Measurements from ENCODE around the gene RPS19. TPM values are rescaled to one million over a fixed set of nuclear protein-coding genes. Genes with fewer than 3 reads are reported as not detected.

The RPS19 gene
- total and polyA plus RNA-seq, 7 donors = 593 to 2,236 (median 962) TPM

DNA sequence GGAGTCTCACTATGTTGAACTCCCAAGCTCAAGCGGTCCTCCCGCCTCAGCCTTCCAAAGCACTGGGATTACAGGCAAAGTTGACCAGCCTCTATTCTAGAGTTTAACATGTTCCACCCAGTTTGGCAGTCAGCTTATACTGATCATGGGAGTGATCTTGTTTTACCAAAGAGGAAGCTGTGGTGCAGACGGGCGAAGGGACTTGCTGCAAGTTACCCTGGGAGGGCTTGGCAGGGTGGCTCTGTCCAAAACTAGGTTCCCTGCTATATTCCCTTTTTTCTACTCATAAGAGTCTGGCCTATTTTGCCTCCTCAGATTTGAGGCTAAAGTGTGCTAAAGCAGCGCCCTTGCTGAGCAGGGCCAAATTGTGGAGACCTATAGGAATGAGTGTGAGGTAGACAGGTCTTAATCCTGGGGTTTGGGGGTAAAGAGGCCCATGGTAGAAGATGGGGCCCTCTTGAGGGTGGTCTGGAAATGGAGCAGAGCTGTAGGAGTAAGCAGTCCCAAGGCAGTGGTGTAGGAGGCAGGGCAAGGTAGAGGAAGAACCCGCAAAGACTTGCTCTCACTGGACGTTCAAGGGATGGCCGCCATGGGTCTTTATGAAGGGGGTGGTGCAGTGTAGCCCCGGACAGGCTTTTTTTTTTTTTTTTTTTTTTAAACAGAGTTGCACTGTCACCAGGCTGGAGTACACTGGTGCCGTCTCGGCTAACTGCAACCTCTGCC, 3.3 kb downstream of the RPS19 start:
- DNase-seq (peak in 1 of 2 donors; percentile 37), ATAC-seq (no peak)
- Histone ChIP-seq H3K27me3 (ENCODE audit: insufficient read depth in 3 of 3, low read length in 2 of 3) (no peaks in the 10 kb centered on the region), H3K27ac (no peak overlapping the region), H3K36me3 (ENCODE audit: insufficient read depth in 1 of 2, low read depth in 1 of 2) (peaks cover 9 to 77% of the 10 kb centered on the region in 2 donors), H3K4me3 (no peak overlapping the region), H3K4me1 (peaks cover 22% of the 10 kb centered on the region), H3K9me3 (no peaks in the 10 kb centered on the region)
- TF ChIP-seq, protein P1, sequence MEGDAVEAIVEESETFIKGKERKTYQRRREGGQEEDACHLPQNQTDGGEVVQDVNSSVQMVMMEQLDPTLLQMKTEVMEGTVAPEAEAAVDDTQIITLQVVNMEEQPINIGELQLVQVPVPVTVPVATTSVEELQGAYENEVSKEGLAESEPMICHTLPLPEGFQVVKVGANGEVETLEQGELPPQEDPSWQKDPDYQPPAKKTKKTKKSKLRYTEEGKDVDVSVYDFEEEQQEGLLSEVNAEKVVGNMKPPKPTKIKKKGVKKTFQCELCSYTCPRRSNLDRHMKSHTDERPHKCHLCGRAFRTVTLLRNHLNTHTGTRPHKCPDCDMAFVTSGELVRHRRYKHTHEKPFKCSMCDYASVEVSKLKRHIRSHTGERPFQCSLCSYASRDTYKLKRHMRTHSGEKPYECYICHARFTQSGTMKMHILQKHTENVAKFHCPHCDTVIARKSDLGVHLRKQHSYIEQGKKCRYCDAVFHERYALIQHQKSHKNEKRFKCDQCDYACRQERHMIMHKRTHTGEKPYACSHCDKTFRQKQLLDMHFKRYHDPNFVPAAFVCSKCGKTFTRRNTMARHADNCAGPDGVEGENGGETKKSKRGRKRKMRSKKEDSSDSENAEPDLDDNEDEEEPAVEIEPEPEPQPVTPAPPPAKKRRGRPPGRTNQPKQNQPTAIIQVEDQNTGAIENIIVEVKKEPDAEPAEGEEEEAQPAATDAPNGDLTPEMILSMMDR (IDR thresholded peaks at IDR 0.05) = no peak
- 80 to 84% (median 82%) methylated on average over 11 of the region's 11 CpGs for WGBS, 3 donors
- intact Hi-C loops (cut with DNase I) = loop anchor here (5.0 kb wide), 1 partner anchor 94 kb away; the partner anchor contains the start of gene RABAC1 (in 2 of the 2)

DNA sequence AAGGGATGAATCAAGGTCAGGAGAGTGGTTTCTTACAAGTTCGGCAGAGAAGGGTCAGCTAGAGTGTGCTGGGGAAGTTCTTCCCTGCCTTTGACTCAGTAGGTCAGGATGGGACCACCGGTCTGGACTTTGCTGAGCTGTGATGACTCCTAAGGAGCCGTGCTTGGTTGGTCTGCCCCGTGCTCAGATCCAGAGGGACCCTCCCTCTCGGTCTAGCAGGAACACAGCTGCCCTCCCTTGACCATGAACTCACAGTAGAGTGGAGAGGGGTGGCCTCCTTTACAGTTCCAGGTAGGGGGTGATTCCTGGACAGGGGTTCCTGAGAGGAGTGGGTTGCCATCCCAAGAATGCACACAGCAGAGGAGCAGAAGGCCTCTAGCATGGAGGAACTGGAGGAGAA, 4.3 kb downstream of the RPS19 start:
- intact Hi-C loops (cut with DNase I) = loop anchor here (5.0 kb wide), 1 partner anchor 93 kb away; the partner anchor contains the start of gene RABAC1 (in 2 of the 2)

DNA sequence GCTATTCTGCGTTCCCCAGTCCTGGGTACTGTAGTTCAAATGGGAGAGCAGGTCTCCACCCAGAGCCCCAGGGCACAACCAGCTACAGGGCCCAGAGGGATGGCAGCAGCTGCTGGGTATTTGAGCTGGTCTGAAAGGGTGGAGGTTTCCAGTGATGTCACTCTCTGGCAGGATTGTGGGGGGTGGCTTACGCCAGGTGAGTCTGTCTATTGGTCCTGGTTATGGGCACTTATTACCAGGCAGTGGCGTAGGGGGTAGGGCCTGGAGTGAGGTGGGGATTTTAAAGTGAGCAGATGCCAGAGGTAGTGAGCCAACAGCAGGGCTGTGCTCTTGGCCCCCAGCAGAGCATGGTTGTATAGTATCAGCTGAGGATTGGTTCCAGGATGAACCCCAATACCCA, 6.2 kb downstream of the RPS19 start:
- ATAC-seq (peak in 1 of 4 donors; percentile 36), DNase-seq (peak in 1 of 2 donors; percentile 15)
- no peak overlapping the region for H3K4me3 ChIP-seq
- 90 to 94% (median 93%) methylated on average over 3 of the region's 3 CpGs for WGBS, 3 donors
- no peaks in the 10 kb centered on the region for H3K9me3 ChIP-seq
- peaks cover 18% of the 10 kb centered on the region for H3K4me1 ChIP-seq
- intact Hi-C loops (cut with DNase I) = no loop called here
- TF ChIP-seq, protein P1 (IDR thresholded peaks at IDR 0.05) = no peak
- no peak overlapping the region for H3K27ac ChIP-seq
- no peaks in the 10 kb centered on the region for H3K27me3 ChIP-seq (ENCODE audit: insufficient read depth in 3 of 3, low read length in 2 of 3)
- H3K36me3 ChIP-seq (ENCODE audit: insufficient read depth in 1 of 2, low read depth in 1 of 2) = peaks cover 20 to 99% of the 10 kb centered on the region in 2 donors

More for the DNA sequence above, 4.3 kb downstream of the RPS19 start:
- H3K36me3 ChIP-seq (ENCODE audit: insufficient read depth in 1 of 2, low read depth in 1 of 2) = peaks cover 10 to 87% of the 10 kb centered on the region in 2 donors
- TF ChIP-seq, protein P1 (IDR thresholded peaks at IDR 0.05) = no peak
- H3K27ac ChIP-seq = no peak overlapping the region
- DNase-seq = peak in 1 of 2 donors; percentile 8
- H3K9me3 ChIP-seq = no peaks in the 10 kb centered on the region
- no peak for ATAC-seq
- peaks cover 22% of the 10 kb centered on the region for H3K4me1 ChIP-seq
- WGBS, 3 donors = 86 to 91% (median 91%) methylated on average over 5 of the region's 5 CpGs
- no peak overlapping the region for H3K4me3 ChIP-seq
- H3K27me3 ChIP-seq (ENCODE audit: insufficient read depth in 3 of 3, low read length in 2 of 3) = no peaks in the 10 kb centered on the region

DNA sequence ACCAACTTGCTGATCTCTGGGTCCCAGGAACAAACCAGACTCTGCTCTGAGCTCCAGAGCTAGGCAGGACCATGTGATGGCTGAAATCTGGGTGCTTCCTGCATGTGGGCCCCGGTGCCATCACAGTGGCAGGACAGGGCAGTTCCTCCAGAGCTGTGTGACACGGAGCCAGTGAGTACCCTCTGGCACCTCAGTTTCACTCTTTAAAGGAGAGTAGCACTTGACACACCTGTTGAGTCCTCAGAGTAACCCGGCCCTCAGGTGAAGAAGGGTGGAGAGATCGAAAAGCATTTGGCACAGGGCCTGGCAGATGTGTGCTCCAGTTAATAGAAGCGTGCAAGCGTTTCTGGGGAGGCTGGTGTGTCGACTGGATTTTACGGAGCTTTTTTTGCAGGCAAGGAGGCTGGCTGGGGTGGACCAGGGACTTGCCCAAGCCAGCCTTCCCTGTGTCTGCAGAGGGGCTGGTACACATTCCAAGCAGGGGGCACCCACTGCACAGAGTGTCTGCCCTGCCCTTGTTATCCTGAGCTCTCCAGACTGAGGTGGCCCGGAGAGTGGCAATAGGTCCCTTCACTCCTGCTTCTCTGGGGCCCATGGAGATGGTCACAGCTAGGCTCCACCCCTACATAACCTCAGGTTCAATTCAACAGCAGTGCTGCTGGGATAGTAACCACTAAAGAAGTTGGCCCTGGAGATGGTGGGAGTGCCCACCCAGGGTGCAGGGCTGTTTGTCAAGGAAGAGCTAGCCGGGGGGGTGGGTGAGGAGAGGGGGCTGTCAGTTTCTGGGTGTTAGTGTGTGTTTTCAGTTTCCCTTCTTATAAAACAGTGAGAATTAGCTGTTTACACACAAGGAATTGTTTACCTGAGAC, 8.3 kb downstream of the RPS19 start:
- no peaks in the 10 kb centered on the region for H3K27me3 ChIP-seq (ENCODE audit: insufficient read depth in 3 of 3, low read length in 2 of 3)
- intact Hi-C loops (cut with DNase I) = no loop called here
- no peak overlapping the region for H3K4me3 ChIP-seq
- WGBS, 3 donors = 71 to 81% (median 75%) methylated on average over 10 of the region's 10 CpGs
- ATAC-seq (no peak), DNase-seq (peak in 1 of 2 donors; percentile 19)
- peaks cover 18 to 86% of the 10 kb centered on the region in 2 donors for H3K36me3 ChIP-seq (ENCODE audit: insufficient read depth in 1 of 2, low read depth in 1 of 2)
- no peak overlapping the region for H3K27ac ChIP-seq
- TF ChIP-seq, protein P1 (IDR thresholded peaks at IDR 0.05) = no peak
- H3K4me1 ChIP-seq = peaks cover 3% of the 10 kb centered on the region
- no peaks in the 10 kb centered on the region for H3K9me3 ChIP-seq
